Measurements from ENCODE around the gene DDX17.
"Not testable (repeated sequence)": the region's sequence is repeated elsewhere in the genome, so short reads cannot be mapped to it uniquely, and the experiment has no call there.

DDX17 gene

GRCh38 chr22:38482662-38483308 is 23.3 kb downstream of the DDX17 start:
- H3K36me3 Mint-ChIP-seq = peaks cover 40 to 52% of the 10 kb centered on the region in 2 donors
- H3K27me3 Mint-ChIP-seq = no peaks in the 10 kb centered on the region
- DNase-seq (no peak), ATAC-seq (replicated peaks) (no peak)
- no peaks in the 10 kb centered on the region for H3K9me3 Mint-ChIP-seq
- no peak overlapping the region for H3K4me3 Mint-ChIP-seq
- peaks cover 2 to 12% of the 10 kb centered on the region in 2 donors for H3K4me1 Mint-ChIP-seq
- peak overlapping the region; percentile 77 for H3K27ac Mint-ChIP-seq

- no peak overlapping the region for H3K4me3 Mint-ChIP-seq
- H3K27me3 Mint-ChIP-seq = no peaks in the 10 kb centered on the region
- DNase-seq (no peak), ATAC-seq (replicated peaks) (no peak)
- H3K4me1 Mint-ChIP-seq = peaks cover 1 to 10% of the 10 kb centered on the region in 2 donors
- H3K27ac Mint-ChIP-seq = no peak overlapping the region
- H3K36me3 Mint-ChIP-seq = peaks cover 39 to 50% of the 10 kb centered on the region in 2 donors
- H3K9me3 Mint-ChIP-seq = no peaks in the 10 kb centered on the region
Observed at GRCh38 chr22:38481871-38482332, 24.2 kb downstream of the DDX17 start.

DNA sequence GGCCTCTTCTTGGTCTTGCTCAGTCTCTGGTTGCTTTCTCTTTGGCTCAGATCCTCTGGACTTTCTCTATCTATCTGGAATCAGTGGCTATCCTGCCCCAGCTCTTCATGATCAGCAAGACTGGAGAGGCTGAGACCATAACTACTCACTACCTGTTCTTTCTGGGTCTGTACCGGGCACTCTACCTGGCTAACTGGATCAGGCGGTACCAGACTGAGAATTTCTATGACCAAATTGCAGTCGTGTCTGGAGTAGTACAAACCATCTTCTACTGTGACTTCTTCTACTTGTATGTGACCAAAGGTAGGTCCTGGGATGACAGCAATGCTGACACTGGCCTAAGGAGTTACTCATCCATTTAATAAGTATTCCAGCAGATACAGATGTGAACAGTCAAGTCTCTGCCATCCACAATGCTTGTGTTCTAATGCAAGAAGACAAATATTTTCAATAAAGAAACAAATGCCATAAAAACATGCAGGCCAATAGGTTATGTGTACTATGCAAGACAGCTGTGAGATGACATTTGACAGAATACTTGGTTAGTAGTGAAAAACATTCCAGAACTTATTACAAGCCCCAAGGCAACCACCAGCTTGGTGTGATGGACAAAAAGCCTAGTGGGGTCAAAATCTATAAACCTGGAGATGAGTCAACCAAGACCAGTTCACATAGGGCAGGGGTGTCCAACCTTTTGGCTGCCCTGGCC is 24.8 kb downstream of the DDX17 start:
- peak overlapping the region; percentile 27 for H3K27ac Mint-ChIP-seq
- peaks cover 34 to 46% of the 10 kb centered on the region in 2 donors for H3K36me3 Mint-ChIP-seq
- H3K27me3 Mint-ChIP-seq = no peaks in the 10 kb centered on the region

DNA sequence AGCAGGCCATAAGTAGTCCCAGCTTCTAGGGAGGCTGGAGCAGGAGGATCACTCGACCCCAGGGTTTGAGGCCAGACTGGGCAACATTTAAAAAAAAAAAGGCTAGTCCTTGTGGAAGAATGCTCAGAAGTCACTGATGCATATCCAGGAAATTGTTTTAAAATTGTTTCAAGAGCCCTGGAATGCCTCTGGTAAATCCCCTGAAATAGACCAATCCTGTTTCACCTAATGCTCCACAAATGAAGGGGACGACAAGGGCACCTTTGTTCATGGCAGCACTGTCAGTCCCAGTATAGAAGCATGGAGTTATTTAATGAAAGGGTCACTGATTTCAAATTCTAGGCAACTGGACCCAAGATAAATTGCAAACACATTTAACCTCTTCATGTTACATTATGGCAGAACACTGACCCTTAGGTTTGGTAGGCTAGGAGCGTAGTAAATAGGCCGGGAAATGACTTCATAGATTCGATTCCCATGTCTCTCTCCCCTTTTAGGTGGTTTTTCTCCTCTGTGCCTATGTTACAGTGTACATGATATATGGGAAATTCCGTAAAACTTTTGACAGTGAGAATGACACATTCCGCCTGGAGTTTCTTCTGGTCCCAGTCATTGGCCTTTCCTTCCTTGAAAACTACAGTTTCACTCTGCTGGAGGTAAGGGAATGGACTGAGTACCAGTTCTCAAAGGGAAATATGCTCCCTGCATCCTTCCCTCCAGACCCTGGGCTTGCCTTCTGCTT is 26.8 kb downstream of the DDX17 start:
- no peak for ATAC-seq (replicated peaks)

More for the DNA sequence above, 24.8 kb downstream of the DDX17 start:
- ATAC-seq (replicated peaks) (no peak), DNase-seq (no peak)
- H3K9me3 Mint-ChIP-seq = no peaks in the 10 kb centered on the region
- no peak overlapping the region for H3K4me3 Mint-ChIP-seq
- peaks cover 1 to 6% of the 10 kb centered on the region in 2 donors for H3K4me1 Mint-ChIP-seq

GRCh38 chr22:38477585-38477984 is 28.5 kb downstream of the DDX17 start:
- H3K27me3 Mint-ChIP-seq = no peaks in the 10 kb centered on the region
- H3K4me3 Mint-ChIP-seq = no peak overlapping the region
- H3K27ac Mint-ChIP-seq = peak overlapping the region; percentile 76
- H3K9me3 Mint-ChIP-seq = no peaks in the 10 kb centered on the region
- H3K4me1 Mint-ChIP-seq = no peaks in the 10 kb centered on the region
- H3K36me3 Mint-ChIP-seq = peaks cover 14% of the 10 kb centered on the region in 2 donors
- ATAC-seq (replicated peaks) = no peak
- DNase-seq = no peak

More for the DNA sequence above, 26.8 kb downstream of the DDX17 start:
- Mint-ChIP-seq H3K4me3 (no peak overlapping the region), H3K9me3 (no peaks in the 10 kb centered on the region), H3K27ac (peak overlapping the region; percentile 37), H3K4me1 (peaks cover 0 to 5% of the 10 kb centered on the region in 2 donors), H3K27me3 (no peaks in the 10 kb centered on the region), H3K36me3 (peaks cover 25 to 31% of the 10 kb centered on the region in 2 donors)
- no peak for DNase-seq

GRCh38 chr22:38474003-38474607 is 32.0 kb downstream of the DDX17 start:
- Mint-ChIP-seq H3K27ac (no peak overlapping the region), H3K4me3 (no peak overlapping the region), H3K36me3 (no peaks in the 10 kb centered on the region), H3K4me1 (no peaks in the 10 kb centered on the region), H3K27me3 (peaks cover 4 to 9% of the 10 kb centered on the region in 2 donors), H3K9me3 (no peaks in the 10 kb centered on the region)
- no peak for ATAC-seq (replicated peaks)
- DNase-seq = no peak

DNA sequence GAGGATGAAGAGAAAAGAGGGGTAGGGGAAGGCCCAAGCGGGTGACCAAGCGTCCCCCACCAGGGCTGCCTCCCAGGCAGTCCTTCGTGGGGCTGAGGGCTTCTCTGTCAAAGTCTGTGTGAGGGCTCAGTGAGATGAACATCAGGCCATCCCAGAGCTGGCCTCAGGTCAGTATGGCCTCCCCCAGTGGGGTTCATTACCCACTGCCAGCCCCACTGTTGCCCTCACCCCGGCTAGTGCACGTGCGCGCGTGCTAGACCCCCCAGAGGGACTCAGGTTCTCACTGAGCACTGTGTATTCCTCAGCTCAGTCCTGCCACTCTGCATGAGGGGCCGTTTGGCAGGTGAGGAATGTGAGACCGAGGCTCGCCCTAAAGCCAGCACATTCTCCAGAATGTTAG is 34.9 kb downstream of the DDX17 start:
- ATAC-seq (replicated peaks) (no peak), DNase-seq (no peak)
- H3K36me3 Mint-ChIP-seq = no peaks in the 10 kb centered on the region
- peaks cover 10 to 13% of the 10 kb centered on the region in 2 donors for H3K4me1 Mint-ChIP-seq
- H3K27ac Mint-ChIP-seq = no peak overlapping the region
- H3K27me3 Mint-ChIP-seq = peaks cover 21 to 36% of the 10 kb centered on the region in 2 donors
- no peaks in the 10 kb centered on the region for H3K9me3 Mint-ChIP-seq
- H3K4me3 Mint-ChIP-seq = no peak overlapping the region

GRCh38 chr22:38470179-38470578 is 35.9 kb downstream of the DDX17 start:
- DNase-seq; H3K27ac Mint-ChIP-seq; H3K9me3 Mint-ChIP-seq; H3K4me3 Mint-ChIP-seq; H3K36me3 Mint-ChIP-seq; ATAC-seq (replicated peaks): not testable (repeated sequence)
- peaks cover 10 to 22% of the 10 kb centered on the region in 2 donors for H3K4me1 Mint-ChIP-seq
- H3K27me3 Mint-ChIP-seq = peaks cover 32 to 47% of the 10 kb centered on the region in 2 donors

- no peak for DNase-seq
- H3K4me3 Mint-ChIP-seq = no peak overlapping the region
- ATAC-seq (replicated peaks) = no peak
- H3K36me3 Mint-ChIP-seq = no peaks in the 10 kb centered on the region
- H3K27me3 Mint-ChIP-seq = peaks cover 35 to 53% of the 10 kb centered on the region in 2 donors
- peaks cover 10 to 24% of the 10 kb centered on the region in 2 donors for H3K4me1 Mint-ChIP-seq
- no peaks in the 10 kb centered on the region for H3K9me3 Mint-ChIP-seq
- no peak overlapping the region for H3K27ac Mint-ChIP-seq
Observed at GRCh38 chr22:38469306-38469781, 36.8 kb downstream of the DDX17 start.

DNA sequence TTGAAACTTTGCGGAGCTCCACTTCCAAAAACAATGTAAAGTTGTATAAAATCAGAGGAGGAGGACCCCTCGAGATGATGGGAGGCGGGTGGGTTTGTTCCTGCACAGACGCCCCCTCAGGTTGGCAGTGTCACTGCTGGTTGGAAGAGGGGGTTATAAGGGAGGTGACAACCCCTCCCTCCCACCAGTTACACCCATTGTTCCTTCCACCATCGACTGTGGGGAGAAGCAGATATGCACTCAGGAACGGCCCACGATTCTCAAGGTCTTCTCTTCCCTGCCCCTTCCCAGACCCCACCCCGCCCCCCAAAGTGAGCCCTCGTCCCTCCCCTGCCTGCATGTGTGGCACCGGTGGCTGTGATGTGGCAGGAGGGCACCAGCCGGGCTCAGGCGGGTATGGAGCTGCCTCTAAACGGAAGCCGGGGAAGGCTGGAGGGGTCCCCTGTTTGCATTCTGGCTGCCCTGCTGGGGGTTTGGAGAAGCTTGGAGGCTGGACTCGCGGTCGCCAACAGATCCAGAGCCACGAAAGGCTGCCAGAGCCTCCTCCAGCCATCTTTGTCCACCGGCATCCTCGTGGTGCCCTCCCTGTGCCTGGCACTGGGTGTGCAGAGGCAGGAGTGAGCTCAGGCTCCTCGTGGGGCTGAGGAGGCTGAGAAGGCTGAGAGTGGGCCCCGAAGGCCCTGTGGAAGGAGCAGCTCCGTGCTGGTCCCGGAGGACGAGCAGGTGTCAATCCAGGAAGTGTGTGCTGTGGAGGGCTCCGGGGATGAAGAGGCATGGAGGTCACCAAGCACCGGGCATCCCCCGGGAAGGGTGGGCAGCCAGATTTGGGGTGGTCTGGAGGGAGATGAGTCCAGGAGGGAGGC is 37.4 kb downstream of the DDX17 start:
- H3K27ac Mint-ChIP-seq = no peak overlapping the region
- peak; percentile 17 to 45 for ATAC-seq (replicated peaks)
- peaks cover 10 to 28% of the 10 kb centered on the region in 2 donors for H3K4me1 Mint-ChIP-seq
- no peak for DNase-seq
- peak overlapping the region; percentile 73 to 83 for H3K4me3 Mint-ChIP-seq
- peaks cover 42 to 59% of the 10 kb centered on the region in 2 donors for H3K27me3 Mint-ChIP-seq
- no peaks in the 10 kb centered on the region for H3K36me3 Mint-ChIP-seq
- no peaks in the 10 kb centered on the region for H3K9me3 Mint-ChIP-seq

GRCh38 chr22:38467904-38468442 is 38.1 kb downstream of the DDX17 start, which contains the start of gene KDELR3:
Gene KDELR3, plus strand, starts transcription at chr22:38468096. Its CDS starts 138 bp downstream, at chr22:38468234.
- H3K27me3 Mint-ChIP-seq = peaks cover 49 to 66% of the 10 kb centered on the region in 2 donors
- peak within 1 kb of the TSS; percentile 83 to 86 for H3K4me3 Mint-ChIP-seq
- ATAC-seq (replicated peaks) (peak; percentile 90 to 92), DNase-seq (peak; percentile 56)
- peak within 1 kb of the TSS; percentile 80 for H3K27ac Mint-ChIP-seq
- no peaks in the 10 kb centered on the region for H3K9me3 Mint-ChIP-seq
- peaks cover 16 to 35% of the 10 kb centered on the region in 2 donors for H3K4me1 Mint-ChIP-seq
- H3K36me3 Mint-ChIP-seq = no peaks in the 10 kb centered on the region

- Mint-ChIP-seq H3K4me3 (peak overlapping the region; percentile 77 to 86), H3K9me3 (no peaks in the 10 kb centered on the region), H3K4me1 (peaks cover 16 to 37% of the 10 kb centered on the region in 2 donors), H3K27me3 (peaks cover 51 to 71% of the 10 kb centered on the region in 2 donors), H3K36me3 (no peaks in the 10 kb centered on the region), H3K27ac (peak overlapping the region; percentile 80)
- DNase-seq = no peak
- no peak for ATAC-seq (replicated peaks)
Observed at GRCh38 chr22:38467438-38467903, 38.6 kb downstream of the DDX17 start.

All from stimulated activated naive B cell treated with anti-CD40 and anti-IgM and Interleukin-4, amounts not matched to agents 10 μg/mL and 1 μg/mL and 100 μg/mL, for 72 hours (primary cell).